A673 (cell line): ENCODE measurements around the gene CCL17. TPM values are rescaled to one million over a fixed set of nuclear protein-coding genes. Genes with fewer than 3 reads are reported as not detected.

Experiments
- BruUV-seq: library from RNA; stranded (reverse); fragments of 400-500 nt; replicated peaks from 2 replicates; lab custom pipeline; 2021; lab: Mats Ljungman, UMichigan
- CTCF ChIA-PET: fragments of 300-600 bp; sonication (Branson Sonifier 250); formaldehyde crosslinking; loops from one replicate; lab custom pipeline; 2022; ENCODE audit warnings: antibody characterized with exemption; lab: Charles Lee
- POLR2A ChIA-PET: fragments of 300-600 bp; sonication (Branson Sonifier 250); formaldehyde crosslinking; loops from one replicate; lab custom pipeline; 2022; ENCODE audit warnings: antibody characterized with exemption; ENCODE audit not compliant: low non-redundant PET; lab: Charles Lee
- DNase-seq: peaks from one replicate; pipeline ENCODE4 v3.0.0-alpha.2; 2015; ENCODE audit warnings: low spot score
- H3K27ac ChIP-seq: fragments of 200-600 bp; sonication (generic); 2 replicates; pipeline ENCODE4 v1.5.1; 2016; ENCODE audit warnings: mixed run types, low read depth, mild to moderate bottlenecking, mixed read lengths, antibody characterized with exemption, low read length; ENCODE audit not compliant: poor library complexity, severe bottlenecking
- H3K27me3 ChIP-seq: fragments of 200-600 bp; sonication (generic); replicated peaks from 2 replicates; pipeline ENCODE4 v1.6.1; 2017; ENCODE audit warnings: mixed run types, low read depth, mild to moderate bottlenecking, mixed read lengths, antibody characterized with exemption, low read length; ENCODE audit not compliant: insufficient read depth, poor library complexity
- H3K36me3 ChIP-seq: fragments of 200-600 bp; sonication (generic); 2 replicates; pipeline ENCODE4 v1.6.1; 2016; ENCODE audit warnings: mixed run types, mild to moderate bottlenecking, mixed read lengths, antibody characterized with exemption, low read length; ENCODE audit not compliant: insufficient read depth, poor library complexity, severe bottlenecking
- H3K4me1 ChIP-seq: fragments of 200-600 bp; sonication (generic); 2 replicates; pipeline ENCODE4 v1.6.1; 2017; ENCODE audit warnings: mixed run types, mild to moderate bottlenecking, mixed read lengths, antibody characterized with exemption, low read length; ENCODE audit not compliant: insufficient read depth, poor library complexity, severe bottlenecking
- H3K4me3 ChIP-seq: fragments of 200-600 bp; sonication (generic); 2 replicates; pipeline ENCODE4 v1.5.1; 2016; ENCODE audit warnings: low read depth, mixed run types, mild to moderate bottlenecking, mixed read lengths, low read length; ENCODE audit not compliant: poor library complexity, severe bottlenecking
- H3K9me3 ChIP-seq: fragments of 200-600 bp; sonication (generic); 2 replicates; pipeline ENCODE4 v1.6.1; 2016; ENCODE audit warnings: mixed run types, low read depth, mild to moderate bottlenecking, mixed read lengths, antibody characterized with exemption, low read length; ENCODE audit not compliant: poor library complexity, severe bottlenecking
- CTCF ChIP-seq: fragments of 300-800, 200-600 bp; sonication (generic); conservative IDR thresholded peaks from 2 replicates; pipeline ENCODE4 v1.5.1; 2017; ENCODE audit warnings: low read depth, mild to moderate bottlenecking, antibody characterized with exemption, low read length, moderate library complexity, mixed read lengths
- EZH2 ChIP-seq: fragments of 200-600 bp; sonication (generic); IDR thresholded peaks from 2 replicates; pipeline ENCODE4 v1.6.1; 2017; ENCODE audit warnings: borderline replicate concordance, low read depth, mild to moderate bottlenecking, mixed read lengths, antibody characterized with exemption, low read length; ENCODE audit not compliant: poor library complexity, severe bottlenecking
- intact Hi-C: fragments of 100-400 bp; cut with micrococcal nuclease; formaldehyde crosslinking; loops from one replicate; pipeline ENCODE4 v1.10.0; 2022; ENCODE audit not compliant: unreplicated experiment
- total RNA-seq: library from RNA; stranded (reverse); gene quantifications from 2 replicates; pipeline ENCODE4 v1.2.3, GENCODE V29; 2021

CCL17 gene
- total RNA-seq, 1 experiment from 2014 or later, result not detected

- CTCF ChIA-PET, result no interaction called here
- no TSS peak for BruUV-seq
- POLR2A ChIA-PET, result interaction anchor here (0.5 kb wide), 1 partner anchor 38 kb away, joined by 3 read pairs; no protein-coding TSS in a partner anchor
- TF ChIP-seq CTCF (no peak), EZH2 (no peak)
- H3K36me3 ChIP-seq, result no peaks in the 10 kb centered on the region
- no peaks in the 10 kb centered on the region for H3K27me3 ChIP-seq
- H3K4me3 ChIP-seq, result no peak overlapping the region
- no peak for DNase-seq
- intact Hi-C loops, result no loop called here
- H3K27ac ChIP-seq, result no peak overlapping the region
- no peaks in the 10 kb centered on the region for H3K4me1 ChIP-seq
- H3K9me3 ChIP-seq, result no peaks in the 10 kb centered on the region
Measured at GRCh38 chr16:57380671-57381462, 23.7 kb upstream of the CCL17 start.

- DNase-seq, result no peak
- Histone ChIP-seq H3K27ac (no peak overlapping the region), H3K4me3 (no peak overlapping the region), H3K27me3 (no peaks in the 10 kb centered on the region), H3K9me3 (no peaks in the 10 kb centered on the region), H3K36me3 (no peaks in the 10 kb centered on the region), H3K4me1 (peaks cover 4% of the 10 kb centered on the region)
- TF ChIP-seq EZH2 (no peak), CTCF (no peak)
- BruUV-seq, result no TSS peak
- intact Hi-C loops, result no loop called here
- CTCF ChIA-PET, result interaction anchor here (0.6 kb wide), 1 partner anchor 315 kb away, joined by 3 read pairs; no protein-coding TSS in a partner anchor
- POLR2A ChIA-PET, result interaction anchor here (0.5 kb wide), 1 partner anchor 39 kb away, joined by 3 read pairs; no protein-coding TSS in a partner anchor
Measured at GRCh38 chr16:57381791-57382534, 22.6 kb upstream of the CCL17 start.

- Histone ChIP-seq H3K4me1 (peaks cover 4% of the 10 kb centered on the region), H3K9me3 (no peaks in the 10 kb centered on the region), H3K4me3 (no peak overlapping the region), H3K27ac (no peak overlapping the region), H3K36me3 (no peaks in the 10 kb centered on the region), H3K27me3 (no peaks in the 10 kb centered on the region)
- ChIA-PET POLR2A (no interaction called here), CTCF (no interaction called here)
- intact Hi-C loops, result no loop called here
- BruUV-seq, result no TSS peak
- DNase-seq, result no peak
- TF ChIP-seq CTCF, result peak; percentile 25; the same call in 1 of the 2 replicates
- no peak for TF ChIP-seq EZH2
Measured at GRCh38 chr16:57382535-57383275, 21.9 kb upstream of the CCL17 start.
